WTC11 (cell line): ENCODE results near the gene HCN1.

Experiments
- ATF1 ChIP-seq: sonication (generic); formaldehyde crosslinking; IDR thresholded peaks from 2 replicates; pipeline ENCODE4 v1.8.1; 2023; ENCODE audit warnings: mild to moderate bottlenecking, moderate library complexity, missing genetic modification reagents
- ATF3 ChIP-seq: sonication (generic); formaldehyde crosslinking; conservative IDR thresholded peaks from 2 replicates; pipeline ENCODE4 v1.8.1; 2022; ENCODE audit warnings: mild to moderate bottlenecking, missing genetic modification reagents
- ATF6 ChIP-seq: sonication (generic); formaldehyde crosslinking; IDR thresholded peaks from 2 replicates; pipeline ENCODE4 v1.8.1; 2023; ENCODE audit warnings: mild to moderate bottlenecking, missing genetic modification reagents
- JAZF1 ChIP-seq: fragments of 250-450 bp; sonication (Bioruptor Pico); IDR thresholded peaks from 2 replicates; pipeline ENCODE4 v1.9.0; 2021; ENCODE audit warnings: moderate library complexity, mild to moderate bottlenecking, inconsistent platforms
- MAX ChIP-seq: sonication (generic); formaldehyde crosslinking; IDR thresholded peaks from 2 replicates; pipeline ENCODE4 v1.8.0; 2022; ENCODE audit warnings: mild to moderate bottlenecking, missing genetic modification reagents
- NR3C1 ChIP-seq: sonication (generic); formaldehyde crosslinking; conservative IDR thresholded peaks from 2 replicates; pipeline ENCODE4 v1.8.1; 2023; ENCODE audit warnings: low read depth, mild to moderate bottlenecking, missing genetic modification reagents
- ZNF396 ChIP-seq: fragments of 250-450 bp; sonication (Bioruptor Pico); IDR thresholded peaks from 2 replicates; pipeline ENCODE4 v1.8.0; 2021; ENCODE audit warnings: mild to moderate bottlenecking, moderate library complexity, borderline replicate concordance
- TF ChIP-seq, protein P1 (sequence below): fragments of 200-600 bp; IDR thresholded peaks from 2 replicates; pipeline ENCODE4 v1.8.0; 2022; ENCODE audit warnings: antibody characterized with exemption
- TF ChIP-seq, protein P2 (sequence below): sonication (generic); formaldehyde crosslinking; IDR thresholded peaks from 2 replicates; pipeline ENCODE4 v1.8.0; 2023; ENCODE audit warnings: mild to moderate bottlenecking, missing genetic modification reagents

- TF ChIP-seq, protein P1, sequence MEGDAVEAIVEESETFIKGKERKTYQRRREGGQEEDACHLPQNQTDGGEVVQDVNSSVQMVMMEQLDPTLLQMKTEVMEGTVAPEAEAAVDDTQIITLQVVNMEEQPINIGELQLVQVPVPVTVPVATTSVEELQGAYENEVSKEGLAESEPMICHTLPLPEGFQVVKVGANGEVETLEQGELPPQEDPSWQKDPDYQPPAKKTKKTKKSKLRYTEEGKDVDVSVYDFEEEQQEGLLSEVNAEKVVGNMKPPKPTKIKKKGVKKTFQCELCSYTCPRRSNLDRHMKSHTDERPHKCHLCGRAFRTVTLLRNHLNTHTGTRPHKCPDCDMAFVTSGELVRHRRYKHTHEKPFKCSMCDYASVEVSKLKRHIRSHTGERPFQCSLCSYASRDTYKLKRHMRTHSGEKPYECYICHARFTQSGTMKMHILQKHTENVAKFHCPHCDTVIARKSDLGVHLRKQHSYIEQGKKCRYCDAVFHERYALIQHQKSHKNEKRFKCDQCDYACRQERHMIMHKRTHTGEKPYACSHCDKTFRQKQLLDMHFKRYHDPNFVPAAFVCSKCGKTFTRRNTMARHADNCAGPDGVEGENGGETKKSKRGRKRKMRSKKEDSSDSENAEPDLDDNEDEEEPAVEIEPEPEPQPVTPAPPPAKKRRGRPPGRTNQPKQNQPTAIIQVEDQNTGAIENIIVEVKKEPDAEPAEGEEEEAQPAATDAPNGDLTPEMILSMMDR: no peak
- TF ChIP-seq MAX (CRISPR knock-in tag) (no peak), ZNF396 (CRISPR knock-in tag) (no peak), ATF1 (CRISPR knock-in tag) (no peak), ATF3 (CRISPR knock-in tag) (no peak), JAZF1 (CRISPR knock-in tag) (no peak), NR3C1 (no peak), ATF6 (CRISPR knock-in tag) (no peak)
- TF ChIP-seq, protein P2, sequence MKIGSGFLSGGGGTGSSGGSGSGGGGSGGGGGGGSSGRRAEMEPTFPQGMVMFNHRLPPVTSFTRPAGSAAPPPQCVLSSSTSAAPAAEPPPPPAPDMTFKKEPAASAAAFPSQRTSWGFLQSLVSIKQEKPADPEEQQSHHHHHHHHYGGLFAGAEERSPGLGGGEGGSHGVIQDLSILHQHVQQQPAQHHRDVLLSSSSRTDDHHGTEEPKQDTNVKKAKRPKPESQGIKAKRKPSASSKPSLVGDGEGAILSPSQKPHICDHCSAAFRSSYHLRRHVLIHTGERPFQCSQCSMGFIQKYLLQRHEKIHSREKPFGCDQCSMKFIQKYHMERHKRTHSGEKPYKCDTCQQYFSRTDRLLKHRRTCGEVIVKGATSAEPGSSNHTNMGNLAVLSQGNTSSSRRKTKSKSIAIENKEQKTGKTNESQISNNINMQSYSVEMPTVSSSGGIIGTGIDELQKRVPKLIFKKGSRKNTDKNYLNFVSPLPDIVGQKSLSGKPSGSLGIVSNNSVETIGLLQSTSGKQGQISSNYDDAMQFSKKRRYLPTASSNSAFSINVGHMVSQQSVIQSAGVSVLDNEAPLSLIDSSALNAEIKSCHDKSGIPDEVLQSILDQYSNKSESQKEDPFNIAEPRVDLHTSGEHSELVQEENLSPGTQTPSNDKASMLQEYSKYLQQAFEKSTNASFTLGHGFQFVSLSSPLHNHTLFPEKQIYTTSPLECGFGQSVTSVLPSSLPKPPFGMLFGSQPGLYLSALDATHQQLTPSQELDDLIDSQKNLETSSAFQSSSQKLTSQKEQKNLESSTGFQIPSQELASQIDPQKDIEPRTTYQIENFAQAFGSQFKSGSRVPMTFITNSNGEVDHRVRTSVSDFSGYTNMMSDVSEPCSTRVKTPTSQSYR (CRISPR knock-in tag): no peak
Observed at GRCh38 chr5:45271626-45272025, 424.6 kb downstream of the HCN1 start.
